IPS-11a (cell line): ENCODE measurements around the gene TSPAN18.
"Not testable (repeated sequence)": the region's sequence is repeated elsewhere in the genome, so short reads cannot be mapped to it uniquely, and the experiment has no call there.

ENCODE experiments used
- H3K4me3 ChIP-seq: one replicate; pipeline ENCODE4 v1.5.1; 2013; ENCODE audit warnings: low read depth, low read length, control low read depth

The TSPAN18 gene

GRCh38 chr11:44861849-44862557 is 135.2 kb downstream of the TSPAN18 start:
- H3K4me3 ChIP-seq = no peak overlapping the region

- H3K4me3 ChIP-seq = no peak overlapping the region
Measured at GRCh38 chr11:44862558-44863101, 135.9 kb downstream of the TSPAN18 start.

DNA sequence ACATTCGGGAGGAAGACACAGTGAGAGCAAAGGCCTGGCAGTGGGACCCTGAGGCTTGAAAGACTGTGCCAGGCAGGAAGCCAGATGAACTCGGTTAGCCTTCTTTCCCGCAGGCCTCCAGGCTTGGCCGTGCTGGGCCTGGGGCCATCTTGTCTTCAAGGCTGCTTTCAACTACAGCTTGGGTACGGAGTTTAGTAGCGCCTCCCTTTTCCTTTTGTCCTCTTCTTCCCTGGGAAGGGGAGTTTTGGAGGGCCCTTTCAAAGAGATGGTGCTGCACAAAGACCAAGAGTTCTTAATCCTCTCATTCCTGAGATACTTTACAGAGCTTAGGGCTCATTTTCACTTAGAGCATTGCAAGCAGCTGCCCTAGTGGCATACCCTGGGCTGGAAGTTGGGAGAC is 136.5 kb downstream of the TSPAN18 start:
- no peak overlapping the region for H3K4me3 ChIP-seq

- H3K4me3 ChIP-seq = no peak overlapping the region
Measured at GRCh38 chr11:44865866-44866272, 139.1 kb downstream of the TSPAN18 start.

- no peak overlapping the region for H3K4me3 ChIP-seq
Measured at GRCh38 chr11:44866286-44866685, 139.5 kb downstream of the TSPAN18 start.

DNA sequence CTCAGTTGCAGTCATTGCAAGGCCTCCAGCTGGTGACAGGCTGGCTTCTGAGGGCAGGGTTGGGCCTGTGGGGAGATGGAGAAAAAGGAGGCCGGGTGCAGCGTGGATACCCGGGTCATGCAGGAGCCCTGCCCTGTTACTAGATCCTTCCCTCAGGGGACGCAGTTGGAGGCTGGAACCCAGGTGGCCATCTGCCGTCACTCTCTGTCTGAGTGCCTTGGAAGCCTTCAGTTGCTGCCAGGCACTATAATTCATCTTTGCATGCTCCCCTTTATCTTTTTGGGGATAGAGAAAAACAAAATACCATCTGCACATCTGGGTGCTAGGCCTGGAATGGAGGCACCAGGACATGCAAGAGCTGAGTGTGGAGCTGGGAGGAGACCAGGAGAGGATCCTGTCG is 141.3 kb downstream of the TSPAN18 start:
- H3K4me3 ChIP-seq = no peak overlapping the region

DNA sequence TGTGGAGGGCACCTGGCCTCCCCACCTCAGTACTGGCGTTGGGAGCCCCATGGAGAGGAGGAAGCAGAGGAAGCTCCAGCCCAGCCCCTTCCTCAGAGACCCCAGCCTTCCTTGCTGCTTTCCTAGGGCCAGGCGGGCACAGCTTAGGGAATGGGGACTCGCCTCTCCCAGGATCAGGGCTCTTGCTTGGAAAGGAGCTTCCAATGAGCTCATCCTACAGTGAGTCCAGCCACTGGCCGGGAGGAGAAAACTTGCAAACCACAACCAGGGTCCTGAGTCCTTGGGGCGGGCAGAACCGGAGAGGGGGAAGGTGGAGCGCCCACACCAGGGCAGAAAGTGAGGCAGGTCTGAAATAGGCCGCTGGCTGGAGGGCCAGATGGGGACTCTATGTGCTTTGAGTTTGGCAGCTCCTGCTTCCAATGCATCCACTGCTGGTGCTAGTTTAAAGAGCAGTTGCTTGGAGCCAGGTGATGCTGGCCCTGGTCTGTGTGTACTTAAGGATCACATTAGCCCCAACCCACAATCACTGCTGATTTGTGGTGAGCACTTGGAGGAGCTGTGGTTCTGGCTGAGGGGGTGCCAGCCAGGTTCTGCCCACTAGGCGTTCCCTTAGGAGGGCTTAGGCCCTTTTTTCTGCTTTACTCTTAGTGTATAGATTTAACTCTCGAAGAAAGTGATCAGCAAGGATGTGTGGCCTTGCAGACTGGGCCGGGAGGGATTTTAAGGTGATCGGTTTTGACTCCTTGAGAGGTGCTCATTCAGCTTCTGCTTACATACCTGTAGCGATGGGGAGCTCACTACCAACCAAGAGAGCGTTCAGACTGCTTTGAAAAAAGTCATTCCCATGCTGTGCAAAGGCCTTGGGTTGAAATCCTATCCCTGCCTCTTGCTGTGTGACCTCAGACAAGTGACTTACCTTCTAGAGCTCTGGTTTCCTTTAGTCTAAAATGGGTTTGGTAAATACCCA is 142.0 kb downstream of the TSPAN18 start:
- H3K4me3 ChIP-seq = no peak overlapping the region

- H3K4me3 ChIP-seq = no peak overlapping the region
Measured at GRCh38 chr11:44870181-44870580, 143.4 kb downstream of the TSPAN18 start.

DNA sequence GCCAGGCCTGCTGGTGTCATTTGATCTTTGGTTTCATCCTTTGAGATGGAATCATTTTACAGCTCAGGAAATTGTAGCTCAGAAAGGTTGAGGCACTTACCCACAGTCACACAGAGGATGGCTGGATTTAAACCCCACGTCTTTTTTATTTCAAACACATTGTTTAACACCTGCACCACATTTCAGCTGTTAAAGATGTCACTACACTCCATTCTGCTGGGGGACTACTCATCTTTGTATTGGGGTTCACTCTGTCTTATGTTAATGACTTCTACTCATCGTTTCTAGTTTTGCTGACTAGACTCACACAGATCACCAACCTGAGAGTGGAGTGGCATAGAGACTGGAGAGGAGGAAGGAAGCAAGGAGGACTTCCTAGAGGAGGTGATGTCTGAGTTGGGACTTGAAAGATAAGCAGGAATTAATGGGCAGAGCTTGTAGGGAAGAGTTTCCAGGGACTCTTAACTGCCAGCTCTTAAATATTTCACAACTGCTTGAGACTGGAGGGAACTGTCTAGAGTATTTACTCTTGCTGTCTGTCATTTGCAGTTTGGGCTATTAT is 143.9 kb downstream of the TSPAN18 start:
- no peak overlapping the region for H3K4me3 ChIP-seq

GRCh38 chr11:44871682-44872081 is 144.9 kb downstream of the TSPAN18 start:
- H3K4me3 ChIP-seq = not testable (repeated sequence)

GRCh38 chr11:44872556-44872955 is 145.8 kb downstream of the TSPAN18 start:
- H3K4me3 ChIP-seq = no peak overlapping the region

- H3K4me3 ChIP-seq = no peak overlapping the region
Measured at GRCh38 chr11:44873537-44873936, 146.8 kb downstream of the TSPAN18 start.

GRCh38 chr11:44874284-44874683 is 147.5 kb downstream of the TSPAN18 start:
- no peak overlapping the region for H3K4me3 ChIP-seq

GRCh38 chr11:44875037-44875436 is 148.3 kb downstream of the TSPAN18 start:
- H3K4me3 ChIP-seq = no peak overlapping the region

DNA sequence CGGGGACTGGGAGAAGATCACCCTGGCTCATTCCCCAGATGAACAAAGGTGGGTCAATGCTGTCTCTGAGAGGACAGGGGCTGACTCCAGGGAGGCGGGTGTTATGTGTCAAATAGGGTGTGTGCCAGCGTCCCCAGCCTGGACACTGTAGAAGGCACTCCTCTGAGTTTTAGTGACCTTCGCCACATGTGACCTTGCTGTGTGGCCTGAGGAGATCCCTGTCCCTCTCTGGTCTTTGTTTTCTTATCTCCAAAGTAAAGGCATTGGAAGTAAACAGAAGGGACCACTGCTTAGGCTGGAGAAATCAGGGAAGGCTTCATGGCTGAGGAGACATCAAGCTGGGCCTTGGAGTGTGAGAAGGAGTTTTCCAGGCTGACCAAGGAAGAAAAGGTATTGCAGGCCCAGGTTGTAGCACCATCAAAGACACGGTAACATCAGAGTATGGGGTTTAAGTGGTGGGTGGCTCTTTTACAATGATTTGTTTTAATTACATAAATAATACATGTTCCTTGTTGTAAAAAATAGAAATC is 149.5 kb downstream of the TSPAN18 start:
- no peak overlapping the region for H3K4me3 ChIP-seq

- no peak overlapping the region for H3K4me3 ChIP-seq
Measured at GRCh38 chr11:44876906-44877305, 150.1 kb downstream of the TSPAN18 start.

GRCh38 chr11:44877571-44878497 is 151.1 kb downstream of the TSPAN18 start:
- H3K4me3 ChIP-seq = no peak overlapping the region

- no peak overlapping the region for H3K4me3 ChIP-seq
Measured at GRCh38 chr11:44878711-44879110, 151.9 kb downstream of the TSPAN18 start.

- H3K4me3 ChIP-seq = no peak overlapping the region
Measured at GRCh38 chr11:44879432-44879831, 152.7 kb downstream of the TSPAN18 start.

GRCh38 chr11:44880511-44880910 is 153.7 kb downstream of the TSPAN18 start:
- H3K4me3 ChIP-seq = no peak overlapping the region
